Mononuclear cell (primary cell): ENCODE results near the gene SHISA5. TPM values are rescaled to one million over a fixed set of nuclear protein-coding genes. Genes with fewer than 3 reads are reported as not detected.

Experiments used
- H3K27me3 ChIP-seq: 2 replicates; pipeline ENCODE4 v1.6.0; 2011; ENCODE audit warnings: low read length, control low read depth; ENCODE audit not compliant: insufficient read depth
- H3K4me1 ChIP-seq: 2 replicates; pipeline ENCODE4 v1.5.1; 2011; ENCODE audit warnings: mild to moderate bottlenecking, low read length, control low read depth; ENCODE audit not compliant: insufficient read depth
- H3K4me3 ChIP-seq: 2 replicates; pipeline ENCODE4 v1.5.1; 2011; ENCODE audit warnings: mild to moderate bottlenecking, low read length, moderate library complexity
- H3K9me3 ChIP-seq: 2 replicates; pipeline ENCODE4 v1.5.1; 2011; ENCODE audit warnings: low read depth, mild to moderate bottlenecking, control low read depth, low read length
- total RNA-seq: library from RNA; depleted of rRNA; stranded (reverse); fragments of >200 nt; gene quantifications from one replicate; pipeline ENCODE4 v1.2.3, GENCODE V29; 2012

SHISA5 gene
- total RNA-seq, 1 donor: 64.1 TPM

DNA sequence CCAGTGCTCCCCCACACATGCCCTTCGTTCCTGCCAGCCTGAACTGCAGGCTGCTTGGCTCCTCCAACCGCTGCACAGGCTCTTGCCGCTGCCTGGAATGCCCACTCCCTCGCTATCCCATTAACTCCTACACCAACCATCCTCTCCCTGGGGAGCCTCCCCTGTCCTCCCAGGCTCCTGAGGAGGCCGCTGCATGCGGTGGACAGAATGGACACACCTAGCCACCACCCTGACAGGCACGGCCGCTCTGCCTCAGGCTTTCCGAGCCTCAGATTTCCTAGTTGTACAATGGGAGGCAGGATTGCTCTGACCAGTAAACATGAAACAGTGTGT lies 76.4 kb downstream of the SHISA5 start:
- H3K4me3 ChIP-seq: no peak overlapping the region

DNA sequence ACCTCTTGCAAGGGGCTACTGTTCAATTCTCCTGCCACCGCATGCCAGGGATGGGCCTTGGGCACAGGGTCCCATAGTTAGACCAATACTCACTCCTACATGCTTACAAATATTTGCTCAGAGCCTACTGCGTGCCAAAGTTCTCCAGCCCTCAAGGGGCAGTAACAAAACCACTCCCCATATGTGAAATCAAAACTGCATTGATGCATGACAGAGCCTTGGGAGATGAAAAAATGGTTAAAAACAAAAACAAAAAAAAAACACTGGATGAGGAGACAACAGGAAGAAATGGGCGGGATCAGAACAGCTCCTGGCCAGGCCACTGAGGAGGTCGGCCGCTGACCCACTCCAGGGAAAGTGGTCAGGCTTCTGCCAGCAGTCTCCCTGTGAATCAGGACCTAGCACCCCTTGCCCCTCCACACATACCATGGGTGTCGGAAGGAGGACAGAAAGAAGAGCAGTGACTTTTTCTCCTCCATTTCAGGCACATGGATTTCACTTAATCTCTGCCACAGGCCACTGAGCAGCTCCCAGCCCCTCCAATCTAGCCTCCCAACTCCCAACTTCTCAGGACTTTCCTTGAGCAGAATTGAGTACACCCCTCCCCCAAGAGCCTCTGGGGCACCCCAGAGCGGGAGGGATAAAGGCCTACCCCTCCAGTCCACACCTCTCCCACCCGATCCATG lies 76.9 kb downstream of the SHISA5 start:
- Histone ChIP-seq H3K27me3 (no peaks in the 10 kb centered on the region), H3K4me1 (peaks cover 7% of the 10 kb centered on the region), H3K4me3 (no peak overlapping the region), H3K9me3 (no peaks in the 10 kb centered on the region)

More for the DNA sequence above, 76.4 kb downstream of the SHISA5 start:
- Histone ChIP-seq H3K9me3 (no peaks in the 10 kb centered on the region), H3K4me1 (peaks cover 7% of the 10 kb centered on the region), H3K27me3 (no peaks in the 10 kb centered on the region)

DNA sequence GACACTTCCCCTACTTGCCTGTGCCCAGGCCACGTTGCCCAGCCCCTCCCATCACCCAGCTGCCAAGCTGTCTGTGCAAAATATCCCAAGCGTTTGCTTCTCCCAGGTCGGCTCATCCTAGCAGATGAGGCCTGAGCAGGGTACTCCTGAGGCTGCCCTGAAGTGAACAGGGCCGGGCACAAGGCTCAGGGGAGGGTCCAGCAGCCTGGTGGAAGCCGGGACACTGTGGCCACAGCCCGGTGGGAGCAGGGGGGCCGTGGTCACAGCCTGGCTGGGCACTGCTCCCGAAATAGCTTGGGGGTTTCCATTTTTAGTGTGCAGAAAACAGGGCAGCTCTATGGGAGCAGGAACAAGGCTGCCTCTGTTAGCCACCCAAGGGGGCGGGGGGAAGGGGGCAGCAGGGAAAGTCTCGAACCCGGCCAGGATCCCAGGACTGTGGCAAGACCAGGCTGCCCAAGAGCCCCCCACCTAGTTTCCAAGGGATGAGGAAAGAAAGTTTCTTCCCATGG lies 77.5 kb downstream of the SHISA5 start:
- H3K27me3 ChIP-seq: no peaks in the 10 kb centered on the region
- no peaks in the 10 kb centered on the region for H3K9me3 ChIP-seq
- H3K4me1 ChIP-seq: peaks cover 7% of the 10 kb centered on the region
- no peak overlapping the region for H3K4me3 ChIP-seq

- H3K4me3 ChIP-seq: no peak overlapping the region
- H3K4me1 ChIP-seq: peaks cover 7% of the 10 kb centered on the region
- no peaks in the 10 kb centered on the region for H3K9me3 ChIP-seq
- no peaks in the 10 kb centered on the region for H3K27me3 ChIP-seq
These were observed 78.6 kb downstream of the SHISA5 start for GRCh38 chr3:48425281-48425812.

DNA sequence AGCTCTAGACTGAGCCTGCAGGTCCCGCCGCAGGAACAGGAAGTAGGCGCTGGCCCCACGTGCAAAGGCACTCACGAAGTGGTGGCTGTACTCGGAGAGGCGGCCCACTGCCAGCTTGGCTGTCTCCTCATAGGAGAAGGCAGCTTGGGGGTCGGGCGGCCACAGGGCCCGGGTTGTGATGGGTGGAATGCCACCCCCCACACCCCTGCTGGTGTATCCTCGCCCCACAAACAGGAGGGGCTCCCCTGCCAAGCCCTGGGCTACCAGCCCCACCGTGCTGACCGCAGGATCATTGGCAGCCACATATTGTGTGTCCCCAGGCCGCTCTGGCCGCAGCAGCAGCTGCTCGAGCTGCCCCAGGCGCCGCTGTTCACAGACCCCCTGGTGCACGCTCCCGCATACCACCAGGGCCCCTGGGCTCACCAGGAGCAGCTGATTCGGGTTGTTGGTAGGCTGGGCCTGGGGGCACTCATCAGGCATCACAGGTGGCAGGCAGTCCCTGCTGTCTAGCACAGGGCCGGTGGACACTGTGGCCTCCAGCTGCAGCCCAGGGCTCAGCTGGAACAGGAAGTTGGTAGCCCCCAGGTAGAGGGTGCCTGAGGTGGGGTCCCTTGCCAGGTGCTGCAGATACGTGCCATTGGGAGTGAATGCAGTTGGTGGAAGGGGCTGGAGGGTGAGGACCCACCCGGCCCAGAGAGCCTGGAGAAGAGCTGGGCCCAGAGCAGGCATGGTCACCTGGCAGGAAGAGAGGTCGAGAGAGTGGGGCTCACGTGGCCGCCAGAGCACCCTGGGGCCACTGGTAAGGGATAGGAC lies 79.9 kb downstream of the SHISA5 start:
- no peaks in the 10 kb centered on the region for H3K4me1 ChIP-seq
- no peaks in the 10 kb centered on the region for H3K9me3 ChIP-seq
- H3K27me3 ChIP-seq: no peaks in the 10 kb centered on the region
- H3K4me3 ChIP-seq: no peak overlapping the region

DNA sequence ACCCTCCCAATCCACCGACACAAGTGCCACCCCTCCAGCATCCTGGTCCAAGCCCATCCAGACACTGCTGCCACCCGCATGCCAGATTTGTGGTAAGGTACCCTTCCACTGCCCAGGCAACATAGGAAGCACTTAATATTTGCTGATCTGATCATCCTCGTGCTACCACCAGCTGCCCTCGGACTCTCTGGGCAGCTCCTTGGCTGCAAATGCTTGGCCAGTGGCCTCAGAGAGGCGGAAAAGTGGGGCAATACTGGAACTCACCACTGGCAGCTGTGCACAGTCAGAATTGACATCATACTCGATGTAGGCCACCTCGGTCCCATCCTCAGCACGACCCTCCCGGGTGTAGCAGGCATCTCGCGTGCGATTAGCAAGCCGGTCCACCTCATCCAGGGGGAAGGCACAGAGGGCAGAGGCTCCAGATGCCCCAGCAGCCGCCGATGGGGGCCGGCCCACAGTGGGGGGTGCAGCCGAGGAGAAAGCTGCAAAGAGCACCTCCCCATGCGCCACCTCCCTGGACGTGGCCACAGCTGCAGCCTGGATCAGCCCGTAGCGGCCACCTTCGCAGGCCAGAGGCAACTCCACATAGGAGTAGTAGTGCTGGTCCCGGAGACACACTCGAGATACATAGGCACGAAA lies 80.6 kb downstream of the SHISA5 start:
- Histone ChIP-seq H3K4me1 (no peaks in the 10 kb centered on the region), H3K27me3 (no peaks in the 10 kb centered on the region), H3K9me3 (no peaks in the 10 kb centered on the region), H3K4me3 (no peak overlapping the region)

- Histone ChIP-seq H3K27me3 (no peaks in the 10 kb centered on the region), H3K9me3 (no peaks in the 10 kb centered on the region), H3K4me3 (no peak overlapping the region), H3K4me1 (no peaks in the 10 kb centered on the region)
These were observed 81.3 kb downstream of the SHISA5 start for GRCh38 chr3:48422681-48423080.

DNA sequence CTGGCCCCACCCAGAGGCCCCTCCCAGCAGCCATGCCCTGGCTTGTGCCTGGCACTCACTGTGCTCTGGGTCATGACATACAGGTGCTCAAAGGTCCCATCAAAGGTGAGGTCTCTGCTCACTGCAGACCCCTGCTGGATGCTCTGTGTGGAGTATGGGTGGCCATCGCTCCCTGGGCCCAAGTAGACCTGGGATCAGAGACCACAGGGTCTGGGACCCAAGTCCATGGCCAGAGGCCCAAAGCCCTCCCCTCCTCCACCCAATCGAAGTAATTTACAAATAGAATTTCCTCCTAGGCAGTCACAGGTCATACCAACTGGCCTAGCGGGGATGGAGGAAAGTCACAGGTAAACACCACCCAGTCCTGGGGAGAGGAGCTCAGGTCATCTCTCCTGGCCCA lies 81.7 kb downstream of the SHISA5 start:
- H3K4me3 ChIP-seq: no peak overlapping the region
- H3K9me3 ChIP-seq: no peaks in the 10 kb centered on the region
- no peaks in the 10 kb centered on the region for H3K4me1 ChIP-seq
- H3K27me3 ChIP-seq: no peaks in the 10 kb centered on the region

DNA sequence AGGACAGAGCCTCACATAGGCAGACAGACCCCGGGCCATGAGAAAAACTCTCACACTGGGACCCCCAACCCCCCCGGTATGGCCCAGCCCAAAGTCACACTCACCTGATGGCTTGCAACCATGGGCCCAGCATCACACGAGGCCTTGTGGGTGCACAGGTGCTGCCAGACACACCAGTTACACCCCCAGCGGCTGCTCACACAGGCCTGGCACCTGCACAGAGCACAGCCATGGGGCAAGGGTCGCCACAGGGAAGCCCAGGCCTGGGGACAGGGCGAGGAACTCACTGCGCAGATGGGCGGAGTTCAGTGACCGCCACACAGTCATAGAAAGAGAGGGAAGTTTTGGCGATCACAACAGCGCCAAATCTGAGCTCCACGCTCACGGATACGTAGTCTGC lies 83.4 kb downstream of the SHISA5 start:
- Histone ChIP-seq H3K4me3 (no peak overlapping the region), H3K9me3 (no peaks in the 10 kb centered on the region), H3K4me1 (no peaks in the 10 kb centered on the region), H3K27me3 (no peaks in the 10 kb centered on the region)

DNA sequence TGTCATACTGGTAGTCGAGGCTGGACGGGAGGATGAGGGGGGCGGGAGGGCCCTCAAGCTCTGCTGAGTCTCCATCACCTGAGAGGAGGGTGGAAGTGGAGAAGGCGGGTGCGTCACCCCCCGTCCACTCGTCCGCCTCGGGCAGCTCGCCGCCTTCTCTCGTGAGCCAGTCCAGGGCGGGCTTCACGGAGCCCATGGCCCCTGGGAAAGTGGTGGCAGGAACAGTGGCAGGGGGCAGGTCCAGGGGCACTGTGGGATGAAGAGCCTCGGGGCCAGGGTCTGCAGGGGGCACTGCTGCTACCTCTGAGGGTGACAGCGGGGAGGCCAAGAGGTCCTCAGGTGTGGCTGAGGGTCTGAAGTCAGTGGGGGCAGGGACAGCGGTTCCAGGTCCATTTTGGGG lies 84.4 kb downstream of the SHISA5 start:
- no peaks in the 10 kb centered on the region for H3K4me1 ChIP-seq
- H3K9me3 ChIP-seq: no peaks in the 10 kb centered on the region
- no peaks in the 10 kb centered on the region for H3K27me3 ChIP-seq
- no peak overlapping the region for H3K4me3 ChIP-seq

GRCh38 chr3:48419149-48419548 lies 84.8 kb downstream of the SHISA5 start:
- Histone ChIP-seq H3K9me3 (no peaks in the 10 kb centered on the region), H3K4me3 (no peak overlapping the region), H3K27me3 (no peaks in the 10 kb centered on the region), H3K4me1 (no peaks in the 10 kb centered on the region)

DNA sequence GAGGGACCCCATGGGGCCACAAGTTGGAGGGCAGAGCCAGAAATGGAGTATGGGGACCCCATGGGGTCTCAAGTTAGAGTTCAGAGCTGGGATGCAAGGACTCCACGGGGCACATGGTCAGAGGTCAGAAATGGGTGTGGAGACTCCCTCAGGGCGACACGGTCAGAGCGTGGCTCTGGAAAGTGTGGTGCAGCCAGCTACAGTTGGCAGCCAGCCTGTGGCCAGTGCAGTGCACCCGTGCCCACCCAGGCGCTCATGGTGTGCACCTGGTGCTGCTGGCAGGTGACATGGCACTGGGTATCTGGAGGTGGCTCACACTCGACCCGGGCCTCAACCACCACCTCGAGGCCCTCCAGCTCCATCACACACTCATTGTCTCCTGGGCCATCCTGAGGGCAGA lies 85.3 kb downstream of the SHISA5 start:
- H3K4me3 ChIP-seq: no peak overlapping the region

DNA sequence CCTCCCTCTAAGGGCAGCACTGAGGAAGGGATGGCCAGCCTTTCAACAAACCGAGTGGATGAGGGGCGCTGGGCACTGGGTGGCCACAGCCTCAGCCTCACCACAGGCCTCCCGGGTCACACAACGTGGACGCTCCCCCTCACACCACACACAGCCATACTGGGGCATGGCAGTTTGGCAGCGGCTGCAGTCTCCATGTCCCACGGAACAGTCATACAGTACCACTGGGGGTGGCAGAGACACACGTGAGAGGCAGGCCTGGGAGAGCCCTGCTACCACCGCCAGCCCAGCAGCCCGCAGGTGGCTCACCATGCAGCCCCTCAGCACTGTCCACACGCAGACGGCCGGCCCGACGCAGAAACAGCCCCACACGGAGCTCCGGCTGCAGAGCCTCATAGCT lies 85.8 kb downstream of the SHISA5 start:
- Histone ChIP-seq H3K27me3 (no peaks in the 10 kb centered on the region), H3K4me3 (no peak overlapping the region), H3K9me3 (no peaks in the 10 kb centered on the region), H3K4me1 (no peaks in the 10 kb centered on the region)

More for the DNA sequence above, 85.3 kb downstream of the SHISA5 start:
- H3K27me3 ChIP-seq: no peaks in the 10 kb centered on the region
- no peaks in the 10 kb centered on the region for H3K4me1 ChIP-seq
- no peaks in the 10 kb centered on the region for H3K9me3 ChIP-seq
